SK-N-SH (cell line): Measurements from ENCODE around the gene NEAT1. TPM values are rescaled to one million over a fixed set of nuclear protein-coding genes. Genes with fewer than 3 reads are reported as not detected.
A peak's percentile ranks its signal among the peaks of the same experiment; 100 is the strongest.

Source experiments
- CTCF ChIA-PET: fragments of 300-600, 350-600 bp; formaldehyde crosslinking; extraction: SDS; loops from one replicate; lab custom pipeline; 2021; lab: Yijun Ruan, JAX
- POLR2A ChIA-PET: fragments of 350-600 bp; sonication (Branson Sonifier 250); formaldehyde crosslinking; extraction: SDS; loops from one replicate; lab custom pipeline; 2020; ENCODE audit warnings: antibody characterized with exemption, inconsistent platforms; lab: Yijun Ruan, JAX
- DNase-seq: peaks from one replicate; pipeline ENCODE4 v3.0.0; 2012
- H2AFZ ChIP-seq: fragments of 200-600 bp; sonication (generic); 2 replicates; pipeline ENCODE4 v1.8.1; 2016; ENCODE audit warnings: antibody characterized with exemption, mild to moderate bottlenecking, low read depth
- H3F3A ChIP-seq: fragments of 200-600 bp; sonication (generic); replicated peaks from 2 replicates; pipeline ENCODE3; 2016; ENCODE audit warnings: antibody characterized with exemption, mild to moderate bottlenecking; ENCODE audit not compliant: insufficient read depth
- H3K27ac ChIP-seq, 2 experiments: fragments of 200-500 bp in 1 of 2; fragments of 200-600 bp in 1 of 2; sonication (Bioruptor generic) in 1 of 2; sonication (generic), shearing (Covaris generic) in 1 of 2; 2 replicates each; pipeline versions ENCODE4 v1.5.1 to v1.6.1; 2014 to 2016; ENCODE audit warnings: low read depth in 2 of 2, inconsistent platforms in 1 of 2, low read length in 1 of 2, mild to moderate bottlenecking in 1 of 2, mixed read lengths in 1 of 2
- H3K27me3 ChIP-seq: fragments of 200-600 bp; sonication (generic), shearing (Covaris generic); 2 replicates; pipeline ENCODE4 v1.6.1; 2016; ENCODE audit warnings: mixed run types; ENCODE audit not compliant: insufficient read depth
- H3K36me3 ChIP-seq, 2 experiments: fragments of 200-500 bp in 1 of 2; fragments of 200-600 bp in 1 of 2; sonication (Bioruptor generic) in 1 of 2; sonication (generic) in 1 of 2; replicated peaks in 1 of 2; 2 replicates each; pipeline versions ENCODE3 to v1.5.1; 2014 to 2016; ENCODE audit warnings: low read length in 1 of 2, mild to moderate bottlenecking in 1 of 2; ENCODE audit not compliant: insufficient read depth in 2 of 2, control insufficient read depth in 1 of 2
- H3K4me1 ChIP-seq, 2 experiments: fragments of 200-500 bp in 1 of 2; fragments of 200-600 bp in 1 of 2; sonication (Bioruptor generic) in 1 of 2; sonication (generic), shearing (Covaris generic) in 1 of 2; 2 replicates each; pipeline versions ENCODE4 v1.5.1 to v1.6.1; 2014 to 2016; ENCODE audit warnings: low read depth in 1 of 2, low read length in 1 of 2, mixed run types in 1 of 2; ENCODE audit not compliant: insufficient read depth in 2 of 2, control insufficient read depth in 1 of 2
- H3K4me2 ChIP-seq: fragments of 200-600 bp; sonication (generic), shearing (Covaris generic); 2 replicates; pipeline ENCODE4 v1.6.1; 2017; ENCODE audit warnings: mixed run types
- H3K4me3 ChIP-seq, 2 experiments: fragments of 200-500 bp in 1 of 2; fragments of 200-600 bp in 1 of 2; sonication (Bioruptor generic) in 1 of 2; sonication (generic), shearing (Covaris generic) in 1 of 2; 2 replicates each; pipeline versions ENCODE4 v1.5.1 to v1.8.1; 2014 to 2016; ENCODE audit warnings: low read depth in 2 of 2, inconsistent platforms in 1 of 2, low read length in 1 of 2, mild to moderate bottlenecking in 1 of 2, mixed read lengths in 1 of 2, moderate library complexity in 1 of 2
- H3K79me2 ChIP-seq: fragments of 200-600 bp; sonication (generic); 2 replicates; pipeline ENCODE4 v1.8.1; 2017; ENCODE audit warnings: mild to moderate bottlenecking; ENCODE audit not compliant: insufficient read depth
- H3K9ac ChIP-seq: fragments of 200-600 bp; sonication (generic); 2 replicates; pipeline ENCODE4 v1.6.1; 2017; ENCODE audit warnings: mixed run types
- H3K9me2 ChIP-seq: fragments of 200-600 bp; sonication (generic); 2 replicates; pipeline ENCODE4 v1.6.1; 2017; ENCODE audit warnings: mixed run types
- H3K9me3 ChIP-seq: fragments of 200-600 bp; sonication (generic); 2 replicates; pipeline ENCODE4 v1.6.1; 2017; ENCODE audit warnings: mixed run types, mild to moderate bottlenecking, moderate library complexity
- H4K20me1 ChIP-seq: fragments of 200-600 bp; sonication (generic); 2 replicates; pipeline ENCODE4 v1.6.1; 2017; ENCODE audit warnings: mild to moderate bottlenecking, mixed run types; ENCODE audit not compliant: insufficient read depth
- CHD2 ChIP-seq: fragments of 150-350 bp; IDR thresholded peaks from 2 replicates; pipeline ENCODE4 v1.6.1; 2018; ENCODE audit warnings: low read length; ENCODE audit not compliant: partially characterized antibody
- EP300 ChIP-seq, 2 experiments: IDR thresholded peaks; 2 replicates each; pipeline versions ENCODE4 v1.4.0 to v1.6.1; 2012; ENCODE audit warnings: borderline replicate concordance in 1 of 2, low read depth in 1 of 2, low read length in 1 of 2
- EZH2phosphoT487 ChIP-seq: fragments of 200-600 bp; sonication (generic); IDR thresholded peaks from 2 replicates; pipeline ENCODE4 v1.6.1; 2017; ENCODE audit warnings: low read depth, mixed run types, mild to moderate bottlenecking, antibody characterized with exemption, moderate library complexity, borderline replicate concordance
- FOSL2 ChIP-seq: IDR thresholded peaks from 2 replicates; pipeline ENCODE4 v1.4.0; 2012; ENCODE audit warnings: low read depth, mild to moderate bottlenecking, moderate library complexity, borderline replicate concordance
- FOXJ3 ChIP-seq: sonication (generic); formaldehyde crosslinking; IDR thresholded peaks from 2 replicates; pipeline ENCODE4 v1.5.1; 2020; ENCODE audit warnings: mild to moderate bottlenecking, missing genetic modification reagents
- GATA2 ChIP-seq: sonication (generic); formaldehyde crosslinking; IDR thresholded peaks from 2 replicates; pipeline ENCODE4 v1.5.0; 2020; ENCODE audit warnings: mild to moderate bottlenecking, missing genetic modification reagents
- JUND ChIP-seq: IDR thresholded peaks from 2 replicates; pipeline ENCODE4 v1.4.0; 2012
- MAX ChIP-seq: IDR thresholded peaks from 2 replicates; pipeline ENCODE4 v1.4.0; 2012; ENCODE audit warnings: low read depth
- MEF2A ChIP-seq: IDR thresholded peaks from 2 replicates; pipeline ENCODE4 v1.4.0; 2012; ENCODE audit warnings: low read depth, borderline replicate concordance
- MXI1 ChIP-seq: IDR thresholded peaks from 2 replicates; pipeline ENCODE4 v1.6.1; 2012; ENCODE audit warnings: mild to moderate bottlenecking, low read depth, low read length, improper control_type of control experiment
- NFIC ChIP-seq: IDR thresholded peaks from 2 replicates; pipeline ENCODE4 v1.4.0; 2012; ENCODE audit warnings: borderline replicate concordance
- PBX3 ChIP-seq: IDR thresholded peaks from 2 replicates; pipeline ENCODE4; 2012
- RAD21 ChIP-seq: IDR thresholded peaks from 2 replicates; pipeline ENCODE4 v1.6.1; 2012; ENCODE audit warnings: mild to moderate bottlenecking, low read length
- RCOR1 ChIP-seq: fragments of 150-350 bp; IDR thresholded peaks from 2 replicates; pipeline ENCODE4 v1.6.1; 2017; ENCODE audit warnings: antibody characterized with exemption, low read length
- RFX5 ChIP-seq: IDR thresholded peaks from 2 replicates; pipeline ENCODE4 v1.6.1; 2012; ENCODE audit warnings: mild to moderate bottlenecking, improper control_type of control experiment, low read length
- RXRA ChIP-seq: IDR thresholded peaks from 2 replicates; pipeline ENCODE4 v1.4.0; 2012; ENCODE audit warnings: low read depth, mild to moderate bottlenecking, borderline replicate concordance
- SIN3A ChIP-seq: IDR thresholded peaks from 2 replicates; pipeline ENCODE4 v1.6.1; 2012; ENCODE audit warnings: low read depth, mild to moderate bottlenecking, low read length, moderate library complexity, borderline replicate concordance
- TCF12 ChIP-seq: IDR thresholded peaks from 2 replicates; pipeline ENCODE4 v1.4.0; 2012
- USF1 ChIP-seq: IDR thresholded peaks from 2 replicates; pipeline ENCODE4 v1.4.0; 2012; ENCODE audit warnings: low read depth, borderline replicate concordance
- ZBTB33 ChIP-seq: IDR thresholded peaks from 2 replicates; pipeline ENCODE4 v1.4.0; 2012; ENCODE audit warnings: low read depth, borderline replicate concordance
- WGBS: methylation state at CpG from one replicate; pipeline ENCODE4 v1.1.6; 2017; ENCODE audit warnings: low lambda C conversion rate; 5-methylcytosine and 5-hydroxymethylcytosine counted together
- polyA plus RNA-seq, 3 experiments: library from polyadenylated mRNA; depleted of rRNA; stranded (reverse); fragments of >200 nt; gene quantifications; 2 replicates each; pipeline ENCODE4 v1.2.3, GENCODE V29; 2012

The NEAT1 gene
- polyA plus RNA-seq, 1 of the 3 experiments (the other 2 are of a cell fraction), result 435 TPM

GRCh38 chr11:65417702-65418430 is 4.7 kb upstream of the NEAT1 start:
- Histone ChIP-seq H3K9me2 (no peaks in the 10 kb centered on the region), H4K20me1 (peaks cover 2% of the 10 kb centered on the region), H3K4me1 (peaks cover 50 to 61% of the 10 kb centered on the region in 2 experiments), H3K27ac (peak overlapping the region; percentile 100), H3K4me3 (no peak overlapping the region), H3K4me2 (peak overlapping the region; percentile 94; the same call in 1 of the 2 replicates), H3K79me2 (peaks cover 68% of the 10 kb centered on the region), H3K27me3 (no peaks in the 10 kb centered on the region), H3K9ac (peak overlapping the region; percentile 98; the same call in 1 of the 2 replicates), H3F3A (peaks cover 43% of the 10 kb centered on the region), H3K36me3 (no peaks in the 10 kb centered on the region), H3K9me3 (no peaks in the 10 kb centered on the region), H2AFZ (no peak overlapping the region)
- WGBS, result 77% methylated on average over 11 of the region's 19 CpGs
- POLR2A ChIA-PET, result interaction anchor here (1.5 to 17.2 kb wide), 4 partner anchors 10 to 80 kb away, joined by 5 to 1027 read pairs (median 64); partner anchors contain the start of gene MALAT1
- CTCF ChIA-PET, result interaction anchor here (0.9 to 13.0 kb wide), 14 partner anchors 10 to 91 kb away, joined by 3 to 223 read pairs (median 10); no protein-coding TSS in a partner anchor
- TF ChIP-seq EZH2phosphoT487 (no peak), RXRA (no peak), GATA2 (CRISPR knock-in tag) (no peak), MXI1 (no peak), USF1 (no peak), NFIC (no peak), PBX3 (no peak), RCOR1 (no peak), JUND (no peak), MAX (no peak)
- DNase-seq, result peak; percentile 41

GRCh38 chr11:65418431-65418680 is 4.2 kb upstream of the NEAT1 start:
- H3K9me2 ChIP-seq, result no peaks in the 10 kb centered on the region
- TF ChIP-seq TCF12 (no peak), FOXJ3 (no peak), USF1 (no peak), FOSL2 (no peak), RFX5 (no peak), SIN3A (no peak), MEF2A (no peak), EP300 (IDR thresholded peaks at IDR 0.05; ENCODE audit: borderline replicate concordance in 1 of 2, low read depth in 1 of 2, low read length in 1 of 2) (no peak), MAX (no peak), RAD21 (no peak), PBX3 (no peak), ZBTB33 (no peak), EZH2phosphoT487 (no peak), CHD2 (no peak), GATA2 (CRISPR knock-in tag) (no peak)

More at GRCh38 chr11:65418431-65418680, 4.2 kb upstream of the NEAT1 start:
- Histone ChIP-seq H4K20me1 (peaks cover 7% of the 10 kb centered on the region), H2AFZ (no peak overlapping the region), H3K79me2 (peaks cover 73% of the 10 kb centered on the region), H3F3A (peaks cover 47% of the 10 kb centered on the region), H3K9me3 (no peaks in the 10 kb centered on the region), H3K4me2 (peak overlapping the region; percentile 94), H3K4me3 (no peak overlapping the region), H3K4me1 (peaks cover 50 to 61% of the 10 kb centered on the region in 2 experiments), H3K9ac (peak overlapping the region; percentile 98), H3K27me3 (no peaks in the 10 kb centered on the region), H3K36me3 (peaks cover 0 to 4% of the 10 kb centered on the region in 2 experiments), H3K27ac (peak overlapping the region; percentile 100)
- WGBS, result 67% methylated on average over 1 of the region's 4 CpGs
- DNase-seq, result no peak
- POLR2A ChIA-PET, result interaction anchor here (1.5 to 17.2 kb wide), 5 partner anchors 9 to 80 kb away, joined by 5 to 1027 read pairs (median 11); partner anchors contain the start of gene MALAT1
- CTCF ChIA-PET, result interaction anchor here (0.7 to 13.0 kb wide), 10 partner anchors 12 to 1112 kb away, joined by 3 to 223 read pairs (median 16); partner anchors contain the start of gene MALAT1
